GM12878 (cell line): ENCODE measurements around the gene SLC12A3. TPM values are rescaled to one million over a fixed set of nuclear protein-coding genes. Genes with fewer than 3 reads are reported as not detected.
A peak's percentile ranks its signal among the peaks of the same experiment; 100 is the strongest.

Source experiments
- ASH2L ChIP-seq: fragments of 300-600, 200-600 bp; sonication (generic); IDR thresholded peaks from 2 replicates; pipeline ENCODE4 v1.6.1; 2017; ENCODE audit warnings: low read depth, mild to moderate bottlenecking, borderline replicate concordance
- CHD2 ChIP-seq: IDR thresholded peaks from 2 replicates; pipeline ENCODE4 v1.6.1; 2011; ENCODE audit warnings: low read depth, low read length, improper control_type of control experiment, borderline replicate concordance
- CHD4 ChIP-seq: fragments of 200-600 bp; sonication (generic); IDR thresholded peaks from 2 replicates; pipeline ENCODE4 v1.6.1; 2016; ENCODE audit warnings: mild to moderate bottlenecking
- ESRRA ChIP-seq: IDR thresholded peaks from 2 replicates; pipeline ENCODE4 v1.6.1; 2012; ENCODE audit warnings: mild to moderate bottlenecking, low read length, improper control_type of control experiment
- ETV6 ChIP-seq, 2 experiments: fragments of 450-650 bp in 1 of 2; IDR thresholded peaks in 1 of 2; conservative IDR thresholded peaks in 1 of 2; 2 replicates each; pipeline ENCODE4 v1.6.1; 2014; ENCODE audit warnings: antibody characterized with exemption in 1 of 2, borderline replicate concordance in 1 of 2, low read depth in 1 of 2, mild to moderate bottlenecking in 1 of 2, moderate library complexity in 1 of 2
- JUNB ChIP-seq: IDR thresholded peaks from 2 replicates; pipeline ENCODE4 v1.6.1; 2016; ENCODE audit warnings: antibody characterized with exemption, mild to moderate bottlenecking
- MEF2A ChIP-seq: IDR thresholded peaks from 2 replicates; pipeline ENCODE4 v1.6.1; 2011; ENCODE audit warnings: low read depth, mild to moderate bottlenecking, low read length, moderate library complexity; ENCODE audit not compliant: insufficient read depth
- MEF2B ChIP-seq: fragments of 450-650 bp; IDR thresholded peaks from 2 replicates; pipeline ENCODE4 v1.6.1; 2018; ENCODE audit warnings: mild to moderate bottlenecking, moderate library complexity; ENCODE audit not compliant: partially characterized antibody, poor library complexity, severe bottlenecking
- NR2C1 ChIP-seq: fragments of 450-650 bp; IDR thresholded peaks from 2 replicates; pipeline ENCODE4 v1.6.1; 2017; ENCODE audit warnings: antibody characterized with exemption, mild to moderate bottlenecking, moderate library complexity
- RAD21 ChIP-seq: IDR thresholded peaks from 2 replicates; pipeline ENCODE4 v1.6.1; 2011; ENCODE audit warnings: mild to moderate bottlenecking, low read depth, low read length, moderate library complexity; ENCODE audit not compliant: insufficient read depth
- RCOR1 ChIP-seq: conservative IDR thresholded peaks from 2 replicates; pipeline ENCODE4 v1.6.1; 2012; ENCODE audit warnings: low read depth, low read length, improper control_type of control experiment
- RFX5 ChIP-seq: IDR thresholded peaks from 2 replicates; pipeline ENCODE4 v1.6.1; 2011; ENCODE audit warnings: low read depth, low read length, improper control_type of control experiment
- RUNX3 ChIP-seq: IDR thresholded peaks from 2 replicates; pipeline ENCODE4 v1.6.1; 2012; ENCODE audit warnings: low read length, inconsistent platforms
- SMC3 ChIP-seq: IDR thresholded peaks from 2 replicates; pipeline ENCODE4 v1.6.1; 2011; ENCODE audit warnings: low read length, improper control_type of control experiment, borderline replicate concordance
- SREBF2 ChIP-seq: IDR thresholded peaks from 2 replicates; pipeline ENCODE4 v1.6.1; 2012; ENCODE audit warnings: mild to moderate bottlenecking, low read length
- YY1 ChIP-seq: IDR thresholded peaks from 2 replicates; pipeline ENCODE4 v1.6.1; 2011; ENCODE audit warnings: low read depth, mild to moderate bottlenecking, low read length
- ZBED1 ChIP-seq: IDR thresholded peaks from 2 replicates; pipeline ENCODE4 v1.6.1; 2016; ENCODE audit warnings: borderline replicate concordance
- polyA plus RNA-seq, 11 experiments: library from polyadenylated mRNA; depleted of rRNA in 4 of 11; unstranded in 6 of 11; stranded (reverse) in 5 of 11; fragments of >200 nt; fragmentation: Nextera tagmentation in 4 of 11; fragmentation: Illumina TruSeq in 1 of 11; extraction: Ambion mirVana in 4 of 11; extraction: Trizol in 1 of 11; gene quantifications; 1 replicate in 1 of 11; 2 replicates in 10 of 11; pipeline versions ENCODE4 v1.2.1 to v1.2.3, GENCODE V29; 2011 to 2016; ENCODE audit warnings: inconsistent platforms in 2 of 11, missing spikeins in 2 of 11, low read depth in 1 of 11
- total RNA-seq, 4 experiments: library from RNA; depleted of rRNA in 3 of 4; stranded (reverse); fragments of >200 nt in 3 of 4; fragmentation: Illumina TruSeq in 1 of 4; extraction: Trizol in 1 of 4; gene quantifications; 2 replicates each; pipeline versions ENCODE4 v1.2.1 to v1.2.3, GENCODE V29; 2013 to 2021
- TF ChIP-seq, protein P1 (sequence below): fragments of 450-650 bp; IDR thresholded peaks from 2 replicates; pipeline ENCODE4 v1.6.1; 2017; ENCODE audit warnings: antibody characterized with exemption, mild to moderate bottlenecking, moderate library complexity
- TF ChIP-seq, protein P2 (sequence below): IDR thresholded peaks from 2 replicates; pipeline ENCODE4 v1.6.1; 2012; ENCODE audit warnings: improper control_type of control experiment, low read depth, low read length; ENCODE audit not compliant: insufficient replicate concordance
- TF ChIP-seq, protein P3 (sequence below): IDR thresholded peaks from 2 replicates; pipeline ENCODE4 v1.6.1; 2011; ENCODE audit warnings: borderline replicate concordance, low read depth, mild to moderate bottlenecking, moderate library complexity, low read length; ENCODE audit not compliant: insufficient read depth, poor library complexity, severe bottlenecking

SLC12A3 gene
- total and polyA plus RNA-seq, 10 of the 15 experiments (the other 5 are each of a cell fraction or from before 2014, with no cell fraction given): 0.05 to 6.3 (median 3.1) TPM

- TF ChIP-seq MEF2B (no peak), NR2C1 (no peak), CHD2 (no peak), CHD4 (no peak), RUNX3 (peak; percentile 51; the same call in 1 of the 2 replicates), RAD21 (no peak), ASH2L (no peak), ESRRA (no peak), RFX5 (no peak), SREBF2 (no peak), SMC3 (no peak), RCOR1 (no peak), ZBED1 (peak; percentile 57; the same call in 1 of the 2 replicates), YY1 (no peak), JUNB (peak; percentile 89), MEF2A (no peak), ETV6 (conservative IDR thresholded peaks at IDR 0.05 in 1 of 2, IDR thresholded peaks at IDR 0.05 in 1 of 2; ENCODE audit: borderline replicate concordance in 1 of 2, low read depth in 1 of 2) (peak in 1 of 2 experiments; percentile 66; a peak in 1 of 4 replicates)
- TF ChIP-seq, protein P1, sequence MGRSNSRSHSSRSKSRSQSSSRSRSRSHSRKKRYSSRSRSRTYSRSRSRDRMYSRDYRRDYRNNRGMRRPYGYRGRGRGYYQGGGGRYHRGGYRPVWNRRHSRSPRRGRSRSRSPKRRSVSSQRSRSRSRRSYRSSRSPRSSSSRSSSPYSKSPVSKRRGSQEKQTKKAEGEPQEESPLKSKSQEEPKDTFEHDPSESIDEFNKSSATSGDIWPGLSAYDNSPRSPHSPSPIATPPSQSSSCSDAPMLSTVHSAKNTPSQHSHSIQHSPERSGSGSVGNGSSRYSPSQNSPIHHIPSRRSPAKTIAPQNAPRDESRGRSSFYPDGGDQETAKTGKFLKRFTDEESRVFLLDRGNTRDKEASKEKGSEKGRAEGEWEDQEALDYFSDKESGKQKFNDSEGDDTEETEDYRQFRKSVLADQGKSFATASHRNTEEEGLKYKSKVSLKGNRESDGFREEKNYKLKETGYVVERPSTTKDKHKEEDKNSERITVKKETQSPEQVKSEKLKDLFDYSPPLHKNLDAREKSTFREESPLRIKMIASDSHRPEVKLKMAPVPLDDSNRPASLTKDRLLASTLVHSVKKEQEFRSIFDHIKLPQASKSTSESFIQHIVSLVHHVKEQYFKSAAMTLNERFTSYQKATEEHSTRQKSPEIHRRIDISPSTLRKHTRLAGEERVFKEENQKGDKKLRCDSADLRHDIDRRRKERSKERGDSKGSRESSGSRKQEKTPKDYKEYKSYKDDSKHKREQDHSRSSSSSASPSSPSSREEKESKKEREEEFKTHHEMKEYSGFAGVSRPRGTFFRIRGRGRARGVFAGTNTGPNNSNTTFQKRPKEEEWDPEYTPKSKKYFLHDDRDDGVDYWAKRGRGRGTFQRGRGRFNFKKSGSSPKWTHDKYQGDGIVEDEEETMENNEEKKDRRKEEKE: no peak
- TF ChIP-seq, protein P2, sequence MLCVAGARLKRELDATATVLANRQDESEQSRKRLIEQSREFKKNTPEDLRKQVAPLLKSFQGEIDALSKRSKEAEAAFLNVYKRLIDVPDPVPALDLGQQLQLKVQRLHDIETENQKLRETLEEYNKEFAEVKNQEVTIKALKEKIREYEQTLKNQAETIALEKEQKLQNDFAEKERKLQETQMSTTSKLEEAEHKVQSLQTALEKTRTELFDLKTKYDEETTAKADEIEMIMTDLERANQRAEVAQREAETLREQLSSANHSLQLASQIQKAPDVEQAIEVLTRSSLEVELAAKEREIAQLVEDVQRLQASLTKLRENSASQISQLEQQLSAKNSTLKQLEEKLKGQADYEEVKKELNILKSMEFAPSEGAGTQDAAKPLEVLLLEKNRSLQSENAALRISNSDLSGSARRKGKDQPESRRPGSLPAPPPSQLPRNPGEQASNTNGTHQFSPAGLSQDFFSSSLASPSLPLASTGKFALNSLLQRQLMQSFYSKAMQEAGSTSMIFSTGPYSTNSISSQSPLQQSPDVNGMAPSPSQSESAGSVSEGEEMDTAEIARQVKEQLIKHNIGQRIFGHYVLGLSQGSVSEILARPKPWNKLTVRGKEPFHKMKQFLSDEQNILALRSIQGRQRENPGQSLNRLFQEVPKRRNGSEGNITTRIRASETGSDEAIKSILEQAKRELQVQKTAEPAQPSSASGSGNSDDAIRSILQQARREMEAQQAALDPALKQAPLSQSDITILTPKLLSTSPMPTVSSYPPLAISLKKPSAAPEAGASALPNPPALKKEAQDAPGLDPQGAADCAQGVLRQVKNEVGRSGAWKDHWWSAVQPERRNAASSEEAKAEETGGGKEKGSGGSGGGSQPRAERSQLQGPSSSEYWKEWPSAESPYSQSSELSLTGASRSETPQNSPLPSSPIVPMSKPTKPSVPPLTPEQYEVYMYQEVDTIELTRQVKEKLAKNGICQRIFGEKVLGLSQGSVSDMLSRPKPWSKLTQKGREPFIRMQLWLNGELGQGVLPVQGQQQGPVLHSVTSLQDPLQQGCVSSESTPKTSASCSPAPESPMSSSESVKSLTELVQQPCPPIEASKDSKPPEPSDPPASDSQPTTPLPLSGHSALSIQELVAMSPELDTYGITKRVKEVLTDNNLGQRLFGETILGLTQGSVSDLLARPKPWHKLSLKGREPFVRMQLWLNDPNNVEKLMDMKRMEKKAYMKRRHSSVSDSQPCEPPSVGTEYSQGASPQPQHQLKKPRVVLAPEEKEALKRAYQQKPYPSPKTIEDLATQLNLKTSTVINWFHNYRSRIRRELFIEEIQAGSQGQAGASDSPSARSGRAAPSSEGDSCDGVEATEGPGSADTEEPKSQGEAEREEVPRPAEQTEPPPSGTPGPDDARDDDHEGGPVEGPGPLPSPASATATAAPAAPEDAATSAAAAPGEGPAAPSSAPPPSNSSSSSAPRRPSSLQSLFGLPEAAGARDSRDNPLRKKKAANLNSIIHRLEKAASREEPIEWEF: no peak
- TF ChIP-seq, protein P3, sequence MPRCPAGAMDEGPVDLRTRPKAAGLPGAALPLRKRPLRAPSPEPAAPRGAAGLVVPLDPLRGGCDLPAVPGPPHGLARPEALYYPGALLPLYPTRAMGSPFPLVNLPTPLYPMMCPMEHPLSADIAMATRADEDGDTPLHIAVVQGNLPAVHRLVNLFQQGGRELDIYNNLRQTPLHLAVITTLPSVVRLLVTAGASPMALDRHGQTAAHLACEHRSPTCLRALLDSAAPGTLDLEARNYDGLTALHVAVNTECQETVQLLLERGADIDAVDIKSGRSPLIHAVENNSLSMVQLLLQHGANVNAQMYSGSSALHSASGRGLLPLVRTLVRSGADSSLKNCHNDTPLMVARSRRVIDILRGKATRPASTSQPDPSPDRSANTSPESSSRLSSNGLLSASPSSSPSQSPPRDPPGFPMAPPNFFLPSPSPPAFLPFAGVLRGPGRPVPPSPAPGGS: peak; percentile 52
Measured at GRCh38 chr16:56944954-56945839, 80.2 kb downstream of the SLC12A3 start (continued).
